ENCODE data around the gene SLC25A25. TPM values are rescaled to one million over a fixed set of nuclear protein-coding genes. Genes with fewer than 3 reads are reported as not detected.

Gene SLC25A25
- total RNA-seq, 1 experiment from 2014 or later: 10.7 TPM

- H3K9me3 ChIP-seq (ENCODE audit: control insufficient read depth, insufficient read depth, low read depth, low read length): no peaks in the 10 kb centered on the region
- DNase-seq (ENCODE audit: low read depth, low spot score): no peak
- no peak for ATAC-seq
- no peaks in the 10 kb centered on the region for H3K36me3 ChIP-seq (ENCODE audit: control insufficient read depth, insufficient read depth, low read length)
- no peaks in the 10 kb centered on the region for H3K27me3 ChIP-seq (ENCODE audit: control insufficient read depth, insufficient read depth, low read length)
- BruUV-seq (replicated peaks): no TSS peak
- intact Hi-C loops (cut with micrococcal nuclease; ENCODE audit: unreplicated experiment) (no loop called here), in situ Hi-C loops (cut with HindIII; ENCODE audit: low pct_unique_long_range_greater_than_20kb, low sequenced_read_pairs) (no loop called here)
- no peaks in the 10 kb centered on the region for H3K4me1 ChIP-seq (ENCODE audit: control insufficient read depth, insufficient read depth, low read length)
- POLR2A ChIA-PET: no interaction called here
- no peak for TF ChIP-seq TCF7L2 (IDR thresholded peaks at IDR 0.05; ENCODE audit: low read depth, low read length)
- TF ChIP-seq SIN3A (IDR thresholded peaks at IDR 0.05; ENCODE audit: borderline replicate concordance, insufficient read depth, low read depth, low read length): no peak
- no peak for TF ChIP-seq POLR2AphosphoS5 (IDR thresholded peaks at IDR 0.05; ENCODE audit: low read depth, low read length)
- TF ChIP-seq CTCF (IDR thresholded peaks at IDR 0.05): no peak
- no peak for TF ChIP-seq REST (IDR thresholded peaks at IDR 0.05; ENCODE audit: insufficient read depth in 1 of 2, low read depth in 2 of 2, low read length in 1 of 2)
- H3K27ac ChIP-seq (ENCODE audit: low read length): no peak overlapping the region
- no peak overlapping the region for H3K4me3 ChIP-seq (ENCODE audit: low read depth in 2 of 2, low read length in 2 of 2)
- CTCF ChIA-PET: interaction anchor here (1.2 kb wide), 1 partner anchor 14 kb away, joined by 10 read pairs; no protein-coding TSS in a partner anchor
Measured at GRCh38 chr9:128104171-128104618, 36.2 kb downstream of the SLC25A25 start.

DNA sequence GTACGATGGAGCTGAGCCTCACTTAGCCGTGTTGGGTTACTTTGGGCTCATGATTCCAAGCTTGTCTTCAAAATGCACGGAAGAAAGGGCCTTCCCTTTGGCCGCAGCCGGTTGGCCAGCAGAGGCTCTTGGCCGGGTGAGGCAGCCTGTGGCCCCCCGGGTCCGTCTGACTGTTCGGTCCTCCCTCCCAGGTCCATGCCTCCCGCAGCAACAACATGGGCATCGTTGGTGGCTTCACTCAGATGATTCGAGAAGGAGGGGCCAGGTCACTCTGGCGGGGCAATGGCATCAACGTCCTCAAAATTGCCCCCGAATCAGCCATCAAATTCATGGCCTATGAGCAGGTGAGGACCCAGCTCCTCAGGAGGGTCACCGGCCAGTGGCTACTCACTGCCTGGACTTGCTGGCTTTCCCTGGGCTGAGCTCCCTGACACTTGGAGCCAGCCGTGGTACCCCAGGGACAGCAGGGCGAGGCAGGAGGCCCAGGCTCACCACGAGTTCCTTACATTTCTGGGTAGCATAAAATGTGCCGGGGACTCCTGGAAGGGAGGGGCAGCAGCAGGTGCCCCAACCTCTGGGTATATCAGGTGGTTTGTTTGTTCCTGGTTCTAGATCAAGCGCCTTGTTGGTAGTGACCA is 37.6 kb downstream of the SLC25A25 start:
- H3K27ac ChIP-seq (ENCODE audit: low read length): no peak overlapping the region
- intact Hi-C loops (cut with micrococcal nuclease; ENCODE audit: unreplicated experiment): no loop called here
- DNase-seq (ENCODE audit: low read depth, low spot score) (no peak), ATAC-seq (no peak)
- TF ChIP-seq TCF7L2 (IDR thresholded peaks at IDR 0.05; ENCODE audit: low read depth, low read length): no peak
- TF ChIP-seq POLR2AphosphoS5 (IDR thresholded peaks at IDR 0.05; ENCODE audit: low read depth, low read length): no peak
- no peak for TF ChIP-seq SIN3A (IDR thresholded peaks at IDR 0.05; ENCODE audit: borderline replicate concordance, insufficient read depth, low read depth, low read length)
- TF ChIP-seq REST (IDR thresholded peaks at IDR 0.05; ENCODE audit: insufficient read depth in 1 of 2, low read depth in 2 of 2, low read length in 1 of 2): no peak
- TF ChIP-seq CTCF (IDR thresholded peaks at IDR 0.05): no peak
- no peaks in the 10 kb centered on the region for H3K27me3 ChIP-seq (ENCODE audit: control insufficient read depth, insufficient read depth, low read length)
- ChIA-PET POLR2A (no interaction called here), CTCF (no interaction called here)
- in situ Hi-C loops (cut with HindIII; ENCODE audit: low pct_unique_long_range_greater_than_20kb, low sequenced_read_pairs): no loop called here
- no peaks in the 10 kb centered on the region for H3K4me1 ChIP-seq (ENCODE audit: control insufficient read depth, insufficient read depth, low read length)
- H3K9me3 ChIP-seq (ENCODE audit: control insufficient read depth, insufficient read depth, low read depth, low read length): no peaks in the 10 kb centered on the region
- BruUV-seq (replicated peaks): no TSS peak
- H3K4me3 ChIP-seq (ENCODE audit: low read depth in 2 of 2, low read length in 2 of 2): no peak overlapping the region
- no peaks in the 10 kb centered on the region for H3K36me3 ChIP-seq (ENCODE audit: control insufficient read depth, insufficient read depth, low read length)
